K562 (cell line): ENCODE measurements around the gene CNOT2. TPM values are rescaled to one million over a fixed set of nuclear protein-coding genes. Genes with fewer than 3 reads are reported as not detected.

Experiments
- ATAC-seq: fragments of 200-7000 bp; cut with Tn5 transposase; 3 replicates; pipeline ENCODE4 v1.9.1; 2020; ENCODE audit warnings: moderate library complexity
- BruUV-seq: library from RNA; stranded (reverse); fragments of 400-500 nt; replicated peaks from 2 replicates; lab custom pipeline; 2021; lab: Mats Ljungman, UMichigan
- CTCF ChIA-PET: fragments of 300-600 bp; formaldehyde crosslinking; extraction: SDS; loops from one replicate; lab custom pipeline; 2021; ENCODE audit warnings: low intra/inter-chr PET ratio; lab: Yijun Ruan, JAX
- POLR2A ChIA-PET: fragments of 300-600, 350-650 bp; sonication (Branson Sonifier 250); formaldehyde crosslinking; extraction: SDS; loops from one replicate; lab custom pipeline; 2021; ENCODE audit warnings: antibody characterized with exemption, inconsistent platforms; lab: Yijun Ruan, JAX
- DNase-seq, 4 experiments: peaks; one replicate each; pipeline versions ENCODE4 v3.0.0 to v3.0.0-alpha.2; 2011 to 2018; ENCODE audit warnings: low spot score in 3 of 4, mixed read lengths in 3 of 4; ENCODE audit errors: extremely low read depth in 1 of 4
- FAIRE-seq: peaks from 2 replicates; lab custom pipeline; 2011; peaks lifted over from hg19 to GRCh38; lab: Jason Lieb, UNC
- H2AFZ ChIP-seq: 2 replicates; pipeline ENCODE4 v1.6.0; 2011; ENCODE audit warnings: low read depth, low read length, control low read depth, inconsistent platforms
- H3K27ac ChIP-seq: fragments of 200-600 bp; 3 replicates; pipeline ENCODE4 v1.8.0; 2011; ENCODE audit warnings: low read depth, mild to moderate bottlenecking, control low read depth, inconsistent platforms, low read length, moderate library complexity, mixed read lengths; ENCODE audit errors: extremely low read depth
- H3K27me3 ChIP-seq, 2 experiments: fragments of 300-600 bp in 1 of 2; 2 replicates in 1 of 2; 3 replicates in 1 of 2; pipeline versions ENCODE4 v1.6.0 to v1.8.0; 2011; ENCODE audit warnings: inconsistent platforms in 2 of 2, low read length in 2 of 2, mild to moderate bottlenecking in 1 of 2, mixed read lengths in 1 of 2, moderate library complexity in 1 of 2; ENCODE audit not compliant: control insufficient read depth in 2 of 2, insufficient read depth in 2 of 2
- H3K36me3 ChIP-seq: fragments of 300-600 bp; 3 replicates; pipeline ENCODE4 v1.8.0; 2011; ENCODE audit warnings: mild to moderate bottlenecking, low read length, inconsistent platforms; ENCODE audit not compliant: control insufficient read depth, insufficient read depth
- H3K4me1 ChIP-seq, 2 experiments: fragments of 200-600 bp in 1 of 2; replicated peaks in 1 of 2; 2 replicates in 1 of 2; 3 replicates in 1 of 2; pipeline versions ENCODE4 v1.5.1 to v1.8.0; 2011; ENCODE audit warnings: inconsistent platforms in 2 of 2, low read length in 2 of 2, mild to moderate bottlenecking in 1 of 2, mixed read lengths in 1 of 2, moderate library complexity in 1 of 2; ENCODE audit not compliant: control insufficient read depth in 2 of 2, insufficient read depth in 2 of 2
- H3K4me2 ChIP-seq: 2 replicates; pipeline ENCODE4 v1.6.1; 2011; ENCODE audit warnings: low read length, control low read depth, inconsistent platforms, mixed read lengths; ENCODE audit not compliant: insufficient read depth
- H3K4me3 ChIP-seq: fragments of 200-600 bp; sonication (generic), shearing (Covaris generic); 2 replicates; pipeline ENCODE4 v1.5.1; 2016; ENCODE audit warnings: control low read depth, inconsistent platforms
- H3K79me2 ChIP-seq: fragments of 200-600 bp; 3 replicates; pipeline ENCODE4 v1.8.0; 2011; ENCODE audit warnings: low read length, inconsistent platforms; ENCODE audit not compliant: control insufficient read depth, insufficient read depth
- H3K9ac ChIP-seq, 2 experiments: 2 replicates each; pipeline versions ENCODE4 v1.6.0 to v1.6.1; 2011; ENCODE audit warnings: low read depth in 2 of 2, low read length in 2 of 2, control low read depth in 1 of 2, inconsistent platforms in 1 of 2, mild to moderate bottlenecking in 1 of 2, mixed read lengths in 1 of 2; ENCODE audit not compliant: insufficient read depth in 1 of 2
- H3K9me1 ChIP-seq: one replicate; pipeline ENCODE4 v1.6.0; 2011; ENCODE audit warnings: inconsistent platforms, mild to moderate bottlenecking, low read length, moderate library complexity; ENCODE audit not compliant: control insufficient read depth, insufficient read depth
- H3K9me3 ChIP-seq: replicated peaks from 2 replicates; pipeline ENCODE4 v1.5.1; 2011; ENCODE audit warnings: low read depth, low read length, inconsistent platforms; ENCODE audit not compliant: control insufficient read depth, insufficient read depth
- H4K20me1 ChIP-seq: replicated peaks from 2 replicates; pipeline ENCODE4 v1.6.1; 2011; ENCODE audit warnings: low read length, inconsistent platforms, mixed read lengths; ENCODE audit not compliant: control insufficient read depth, insufficient read depth
- CBFA2T3 ChIP-seq: fragments of 450-650 bp; IDR thresholded peaks from 2 replicates; pipeline ENCODE4 v1.6.1; 2017
- MCM2 ChIP-seq: fragments of 450-650 bp; IDR thresholded peaks from 2 replicates; pipeline ENCODE4 v1.6.1; 2017; ENCODE audit warnings: low read depth, mild to moderate bottlenecking
- MEIS2 ChIP-seq: fragments of 450-650 bp; IDR thresholded peaks from 2 replicates; pipeline ENCODE4 v1.6.1; 2014; ENCODE audit warnings: mild to moderate bottlenecking; ENCODE audit not compliant: partially characterized antibody
- PBX2 ChIP-seq, 2 experiments: IDR thresholded peaks in 1 of 2; conservative IDR thresholded peaks in 1 of 2; 2 replicates each; pipeline ENCODE4 v1.6.1; 2016; ENCODE audit warnings: low read depth in 2 of 2, mild to moderate bottlenecking in 1 of 2, missing compliant biosample characterization in 1 of 2, missing genetic modification characterization in 1 of 2, moderate library complexity in 1 of 2
- TAF7 ChIP-seq: fragments of 450-650 bp; IDR thresholded peaks from 2 replicates; pipeline ENCODE4 v1.6.1; 2016; ENCODE audit warnings: missing genetic modification characterization, missing compliant biosample characterization
- TAL1 ChIP-seq: fragments of 450-650 bp; IDR thresholded peaks from 2 replicates; pipeline ENCODE4 v1.6.1; 2016; ENCODE audit warnings: mild to moderate bottlenecking
- TBP ChIP-seq: optimal IDR thresholded peaks from 2 replicates; pipeline ENCODE3; 2011; ENCODE audit warnings: low read depth, low read length, improper control_type of control experiment
- ZBTB11 ChIP-seq, 3 experiments: fragments of 200-800 bp in 1 of 3; fragments of 250-450 bp in 1 of 3; fragments of 450-650 bp in 1 of 3; sonication (Bioruptor Pico) in 1 of 3; sonication (Bioruptor generic) in 1 of 3; formaldehyde crosslinking in 1 of 3; IDR thresholded peaks; 2 replicates each; pipeline versions ENCODE4 v1.6.1 to v1.8.0; 2016 to 2022; ENCODE audit warnings: mild to moderate bottlenecking in 2 of 3, missing genetic modification characterization in 2 of 3, missing compliant biosample characterization in 1 of 3, moderate library complexity in 1 of 3
- in situ Hi-C: fragments of 300-500 bp; cut with MboI; formaldehyde crosslinking; loops from 4 replicates; pipeline ENCODE4 v1.15.0; 2018; ENCODE audit warnings: inconsistent platforms, mixed read lengths
- intact Hi-C: fragments of 100-400 bp; cut with micrococcal nuclease; formaldehyde crosslinking; loops from 2 replicates; pipeline ENCODE4 v1.14.2; 2022
- polyA plus RNA-seq, 8 experiments: library from polyadenylated mRNA; depleted of rRNA in 4 of 8; stranded (reverse) in 5 of 8; unstranded in 3 of 8; fragments of >200 nt; fragmentation: Nextera tagmentation in 2 of 8; fragmentation: Illumina TruSeq in 1 of 8; extraction: Ambion mirVana in 2 of 8; extraction: Trizol in 1 of 8; gene quantifications; 2 replicates each; pipeline versions ENCODE4 v1.2.1 to v1.2.3, GENCODE V29; 2011 to 2014; ENCODE audit warnings: inconsistent platforms in 1 of 8, missing spikeins in 1 of 8
- total RNA-seq, 7 experiments: library from RNA; depleted of rRNA in 6 of 7; stranded (reverse); fragments of >200 nt in 6 of 7; fragmentation: Illumina TruSeq in 2 of 7; extraction: Trizol in 2 of 7; gene quantifications; 2 replicates each; pipeline versions ENCODE4 v1.2.1 to v1.2.3, GENCODE V29; 2011 to 2021; ENCODE audit warnings: low replicate concordance in 1 of 7

The CNOT2 gene
- total and polyA plus RNA-seq, 9 of the 15 experiments (the other 6 are each of a cell fraction or from before 2014, with no cell fraction given), result 43.6 to 119 (median 84.4) TPM

DNA sequence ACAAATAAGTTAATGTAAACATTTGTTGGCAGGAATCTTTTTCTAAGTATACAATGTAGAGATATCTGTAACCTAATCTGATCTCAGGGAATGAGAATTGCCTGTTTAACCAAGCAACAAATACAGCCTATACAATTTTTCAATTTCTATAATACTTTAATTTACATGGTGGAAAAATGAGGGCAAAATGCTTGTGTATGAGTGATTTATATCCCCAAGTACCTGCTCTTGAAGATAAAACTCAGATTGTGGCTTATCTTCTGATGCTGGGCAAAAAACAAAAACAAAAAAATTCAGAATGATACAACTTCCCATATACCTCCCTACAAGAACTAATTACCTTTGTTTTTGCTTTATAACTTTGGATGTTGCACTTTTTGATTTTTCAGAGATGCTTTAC is 2.2 kb downstream of the CNOT2 start:
- H3K4me2 ChIP-seq, result no peak overlapping the region
- in situ Hi-C loops, result no loop called here

More for the DNA sequence above, 2.2 kb downstream of the CNOT2 start:
- H3K27ac ChIP-seq, result no peak overlapping the region
- ATAC-seq, result no peak
- TF ChIP-seq TAF7, result no peak
- no peak for TF ChIP-seq MCM2
- no peak for TF ChIP-seq ZBTB11 (CRISPR knock-in tag; IDR thresholded peaks at IDR 0.05)
- TF ChIP-seq MEIS2, result peak; percentile 77
- TF ChIP-seq PBX2 (CRISPR knock-in tag; IDR thresholded peaks at IDR 0.05; ENCODE audit: low read depth), result no peak
- 0 out of 2 replicates have a peak, but pooled peaks have one; percentile 23 for TF ChIP-seq PBX2 (tag; conservative IDR thresholded peaks at IDR 0.05; ENCODE audit: low read depth)
- TF ChIP-seq TBP, result no peak
- 0 out of 2 replicates have a peak, but pooled peaks have one; percentile 9 for TF ChIP-seq CBFA2T3
- TF ChIP-seq TAL1, result 0 out of 2 replicates have a peak, but pooled peaks have one; percentile 20
- FAIRE-seq, result no peak
- peaks cover 8% of the 10 kb centered on the region; the same call in 1 of the 2 replicates for H4K20me1 ChIP-seq
- H3K36me3 ChIP-seq, result peaks cover 38% of the 10 kb centered on the region
- no peaks in the 10 kb centered on the region for H3K27me3 ChIP-seq
- no peak overlapping the region for H3K4me3 ChIP-seq
- H2AFZ ChIP-seq, result no peak overlapping the region
- POLR2A ChIA-PET, result interaction anchor here (0.7 kb wide), 1 partner anchor 511 kb away, joined by 3 read pairs; no protein-coding TSS in a partner anchor
- CTCF ChIA-PET, result no interaction called here
- DNase-seq, result no peak
- peaks cover 98% of the 10 kb centered on the region for H3K79me2 ChIP-seq
- intact Hi-C loops, result loop anchor here (10.0 kb wide), 1 partner anchor 119 kb away; the partner anchor contains the start of gene KCNMB4
- H3K9ac ChIP-seq, result 0 out of 4 replicates have a peak overlapping the region, but pooled peaks of 1 of the 2 experiments have one; percentile 95
- no peaks in the 10 kb centered on the region for H3K9me3 ChIP-seq
- H3K4me1 ChIP-seq, result peaks cover 6 to 26% of the 10 kb centered on the region in 2 experiments; a peak in 4 of 5 replicates
- no peaks in the 10 kb centered on the region for H3K9me1 ChIP-seq
- no TSS peak for BruUV-seq
